ENCODE results near the gene GAGE10. TPM values are rescaled to one million over a fixed set of nuclear protein-coding genes. Genes with fewer than 3 reads are reported as not detected.

Gene GAGE10
- total and polyA plus RNA-seq, 2 donors (not counting 1 experiment from before 2014, with no cell fraction given): not detected

DNA sequence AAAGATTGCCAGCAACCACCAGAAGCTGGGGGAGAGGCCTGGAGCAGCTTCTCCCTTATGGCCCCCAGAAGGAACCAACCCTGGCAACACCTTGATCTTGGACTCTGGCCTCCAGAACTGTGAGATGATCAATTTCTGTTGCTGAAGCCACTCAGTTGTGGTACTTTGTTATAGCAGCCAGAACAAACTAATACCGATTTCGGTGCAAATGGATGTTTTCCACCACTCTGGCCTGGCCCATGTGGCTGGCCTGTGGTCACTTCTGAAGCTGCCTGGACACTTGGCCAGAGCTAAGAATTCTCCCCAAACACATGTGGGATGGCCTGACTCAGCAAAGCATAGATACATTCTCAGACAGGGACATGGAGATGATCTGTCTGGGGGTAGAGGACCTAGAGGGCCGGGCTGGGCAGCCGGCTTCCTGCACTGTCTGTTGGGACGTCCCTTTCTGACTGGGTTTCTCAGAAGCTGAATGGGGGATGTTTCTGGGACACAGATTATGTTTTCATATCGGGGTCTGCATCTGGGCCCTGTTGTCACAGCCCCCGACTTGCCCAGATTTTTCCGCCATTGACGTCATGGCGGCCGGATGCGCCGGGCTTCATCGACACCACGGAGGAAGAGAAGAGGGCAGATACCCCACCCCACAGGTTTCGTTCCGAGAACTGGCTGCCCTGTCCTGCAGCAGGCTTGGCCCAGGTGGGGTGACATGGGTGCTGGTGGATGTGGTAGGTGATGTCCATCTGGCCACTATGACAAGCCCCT lies 43.0 kb upstream of the GAGE10 start:
- POLR2A ChIA-PET: no interaction called here

More for the DNA sequence above, 43.0 kb upstream of the GAGE10 start:
- Mint-ChIP-seq H3K27ac (no peak overlapping the region), H3K9me3 (ENCODE audit: insufficient read depth) (no peaks in the 10 kb centered on the region), H3K4me1 (peaks cover 14% of the 10 kb centered on the region), H3K4me3 (no peak overlapping the region), H3K27me3 (peaks cover 5% of the 10 kb centered on the region)
- DNase-seq: no peak
- CTCF ChIA-PET: no interaction called here
- Histone ChIP-seq H2AFZ (ENCODE audit: insufficient read depth, low read depth, low read length, poor library complexity, severe bottlenecking) (no peak overlapping the region), H3K9ac (ENCODE audit: low read length) (no peak overlapping the region), H3K9me3 (ENCODE audit: control extremely low read depth in 1 of 3, control insufficient read depth in 2 of 3, insufficient read depth in 1 of 3, low read length in 2 of 3) (no peaks in the 10 kb centered on the region), H3K27ac (ENCODE audit: low read length in 2 of 2) (no peak overlapping the region), H3K4me2 (replicated peaks; ENCODE audit: low read depth, low read length, poor library complexity, severe bottlenecking) (no peak overlapping the region), H3K36me3 (replicated peaks in 1 of 2; ENCODE audit: control extremely low read depth in 1 of 2, control insufficient read depth in 1 of 2, extremely low read depth in 1 of 2, insufficient read depth in 2 of 2, low read length in 1 of 2) (no peaks in the 10 kb centered on the region), H3K27me3 (replicated peaks in 1 of 4; ENCODE audit: control extremely low read depth in 1 of 4, control insufficient read depth in 3 of 4, insufficient read depth in 4 of 4, low read length in 3 of 4) (no peaks in the 10 kb centered on the region), H3K4me1 (ENCODE audit: control insufficient read depth in 2 of 2, insufficient read depth in 2 of 2, low read length in 2 of 2) (peaks cover 5 to 17% of the 10 kb centered on the region in 2 donors), H3K4me3 (ENCODE audit: control extremely low read depth in 1 of 5, extremely low read depth in 1 of 5, insufficient read depth in 1 of 5, low read depth in 2 of 5, low read length in 4 of 5) (no peak overlapping the region), H4K20me1 (ENCODE audit: control insufficient read depth, insufficient read depth, low read length, poor library complexity, severe bottlenecking) (no peaks in the 10 kb centered on the region), H3K79me2 (ENCODE audit: control insufficient read depth, insufficient read depth, low read length) (no peaks in the 10 kb centered on the region)
- WGBS (ENCODE audit: insufficient coverage): 100% methylated on average over 6 of the region's 17 CpGs
- intact Hi-C loops (cut with micrococcal nuclease): no loop called here
- ATAC-seq (ENCODE audit: low read depth): no peak
- TF ChIP-seq EZH2 (IDR thresholded peaks at IDR 0.05; ENCODE audit: borderline replicate concordance, insufficient read depth, low read depth, low read length, poor library complexity, severe bottlenecking) (no peak), CTCF (IDR thresholded peaks at IDR 0.05) (no peak)

Measured in B cell (primary cell).